Measurements from ENCODE around the gene AKAP6.

- TF ChIP-seq POLR2A (IDR thresholded peaks at IDR 0.05) = no peak
- TF ChIP-seq, protein P1, sequence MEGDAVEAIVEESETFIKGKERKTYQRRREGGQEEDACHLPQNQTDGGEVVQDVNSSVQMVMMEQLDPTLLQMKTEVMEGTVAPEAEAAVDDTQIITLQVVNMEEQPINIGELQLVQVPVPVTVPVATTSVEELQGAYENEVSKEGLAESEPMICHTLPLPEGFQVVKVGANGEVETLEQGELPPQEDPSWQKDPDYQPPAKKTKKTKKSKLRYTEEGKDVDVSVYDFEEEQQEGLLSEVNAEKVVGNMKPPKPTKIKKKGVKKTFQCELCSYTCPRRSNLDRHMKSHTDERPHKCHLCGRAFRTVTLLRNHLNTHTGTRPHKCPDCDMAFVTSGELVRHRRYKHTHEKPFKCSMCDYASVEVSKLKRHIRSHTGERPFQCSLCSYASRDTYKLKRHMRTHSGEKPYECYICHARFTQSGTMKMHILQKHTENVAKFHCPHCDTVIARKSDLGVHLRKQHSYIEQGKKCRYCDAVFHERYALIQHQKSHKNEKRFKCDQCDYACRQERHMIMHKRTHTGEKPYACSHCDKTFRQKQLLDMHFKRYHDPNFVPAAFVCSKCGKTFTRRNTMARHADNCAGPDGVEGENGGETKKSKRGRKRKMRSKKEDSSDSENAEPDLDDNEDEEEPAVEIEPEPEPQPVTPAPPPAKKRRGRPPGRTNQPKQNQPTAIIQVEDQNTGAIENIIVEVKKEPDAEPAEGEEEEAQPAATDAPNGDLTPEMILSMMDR (IDR thresholded peaks at IDR 0.05) = no peak
- TF ChIP-seq POLR2AphosphoS5 (IDR thresholded peaks at IDR 0.05) = no peak
These were observed 185.1 kb downstream of the AKAP6 start for GRCh38 chr14:32514236-32514635.
